GM19240 (cell line): ENCODE results near the gene ATXN1.
"Not testable (repeated sequence)": the region's sequence is repeated elsewhere in the genome, so short reads cannot be mapped to it uniquely, and the experiment has no call there.

Experiments used
- DNase-seq: peaks from one replicate; pipeline ENCODE4 v3.0.0; 2011; ENCODE audit warnings: low spot score; ENCODE audit not compliant: insufficient read length

The ATXN1 gene

DNA sequence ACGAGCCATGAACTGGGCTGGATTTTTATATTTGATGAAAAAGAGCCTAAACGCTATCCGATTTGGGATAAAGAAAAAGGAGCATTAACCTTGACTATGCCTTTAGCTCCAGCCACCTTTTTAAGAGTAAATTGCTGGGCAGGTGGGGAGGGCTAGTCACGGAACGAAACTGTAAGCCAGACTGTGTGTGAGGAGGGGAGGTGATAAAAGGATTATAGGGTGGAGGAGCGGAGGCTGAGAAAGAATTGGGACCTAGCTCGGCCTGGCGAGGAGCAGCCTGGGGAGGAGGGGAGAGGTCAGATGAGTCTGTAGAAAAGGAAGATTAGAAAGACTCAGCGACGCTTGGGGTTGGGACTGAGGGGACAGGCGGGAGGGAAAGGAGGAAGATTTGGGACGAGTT is 498.5 kb downstream of the ATXN1 start:
- DNase-seq: not testable (repeated sequence)

DNA sequence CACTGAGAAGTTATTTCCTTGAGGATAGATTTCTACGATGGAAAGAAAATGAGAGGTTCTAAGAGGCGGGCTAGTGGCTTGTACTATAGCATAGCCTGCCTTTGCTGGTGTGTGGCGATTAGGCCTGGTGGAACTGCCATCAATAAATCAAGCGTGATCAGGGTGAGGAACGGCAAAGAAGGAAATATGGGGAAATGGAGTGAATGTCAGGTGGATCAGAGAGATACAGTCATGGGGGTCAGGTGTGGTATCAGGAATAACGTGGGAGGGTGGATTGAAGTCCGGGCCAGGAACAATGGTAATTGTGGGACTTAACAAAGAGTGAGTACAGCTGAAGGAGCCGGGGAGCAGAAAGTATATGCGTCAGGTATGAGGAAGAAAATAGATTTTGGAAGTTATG is 500.7 kb downstream of the ATXN1 start:
- DNase-seq: not testable (repeated sequence)

DNA sequence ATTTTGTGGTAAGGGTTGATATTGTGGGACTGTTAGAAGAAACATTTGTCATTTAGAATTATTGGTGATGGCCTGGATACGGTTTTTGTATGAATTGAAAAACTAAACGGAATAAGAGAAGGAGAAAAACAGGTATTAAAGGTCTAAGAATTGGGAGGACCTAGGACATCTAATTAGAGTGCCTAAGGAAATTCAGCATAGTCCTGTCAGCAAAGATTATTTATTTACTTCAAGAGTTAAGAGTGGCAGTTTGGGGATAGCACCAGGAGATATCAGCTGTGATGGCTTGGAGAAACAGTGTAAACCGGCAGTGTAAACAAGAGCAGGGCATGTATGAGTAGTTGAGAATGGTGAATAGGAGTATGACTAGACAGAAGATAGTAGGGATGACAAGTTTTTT is 501.7 kb downstream of the ATXN1 start:
- not testable (repeated sequence) for DNase-seq

DNA sequence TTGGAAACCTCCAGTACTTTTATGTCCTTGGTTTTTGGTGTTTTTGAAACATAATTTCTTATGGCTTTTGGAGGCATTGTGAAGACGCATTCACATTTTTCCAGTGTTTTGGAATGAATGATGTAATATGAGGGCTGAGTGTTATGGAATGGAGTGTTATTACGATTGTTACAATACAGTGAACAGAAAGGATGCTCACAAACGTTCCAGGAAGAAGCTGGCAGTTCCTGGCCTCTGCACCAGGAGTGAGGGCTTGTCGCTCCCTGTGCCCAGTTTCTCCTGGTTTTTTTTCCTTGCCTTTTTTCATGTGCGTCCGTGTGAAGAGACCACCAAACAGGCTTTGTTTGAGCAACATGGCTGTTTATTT is 502.6 kb downstream of the ATXN1 start:
- no peak for DNase-seq

DNA sequence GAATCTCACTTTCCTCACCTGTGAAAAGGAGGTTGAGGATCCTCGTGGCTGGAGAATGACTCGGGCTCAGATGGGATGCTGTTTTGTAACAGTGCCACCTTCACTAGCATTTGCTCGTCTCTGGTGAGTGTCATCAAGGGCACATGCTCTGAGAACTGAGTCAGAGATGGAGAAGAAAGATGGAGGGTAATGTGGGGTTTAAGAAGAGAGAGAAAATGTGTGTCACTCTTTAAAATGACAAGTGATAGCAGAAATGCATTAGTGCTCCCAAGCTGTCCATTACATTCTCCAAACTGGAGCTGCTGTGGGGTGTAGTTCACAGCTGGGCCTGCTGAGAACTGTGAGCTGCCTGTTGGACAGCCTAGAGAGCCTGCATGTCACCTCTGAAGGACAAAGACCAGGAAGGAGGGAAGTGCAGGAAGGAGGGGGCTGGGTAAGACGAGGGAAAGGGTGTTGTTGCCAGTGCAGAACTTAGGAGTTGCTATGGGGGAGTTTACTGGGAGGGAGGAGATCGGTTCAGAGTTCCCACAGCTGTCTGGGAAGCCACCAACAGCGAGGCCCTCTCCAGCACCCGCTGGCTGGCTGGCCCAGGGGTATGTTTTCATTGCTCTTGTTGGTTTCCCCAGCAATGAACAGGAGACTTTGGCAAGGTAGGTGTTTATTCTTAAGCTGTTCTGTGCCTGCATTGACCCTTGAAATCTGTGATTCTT is 503.1 kb downstream of the ATXN1 start:
- DNase-seq: no peak

DNA sequence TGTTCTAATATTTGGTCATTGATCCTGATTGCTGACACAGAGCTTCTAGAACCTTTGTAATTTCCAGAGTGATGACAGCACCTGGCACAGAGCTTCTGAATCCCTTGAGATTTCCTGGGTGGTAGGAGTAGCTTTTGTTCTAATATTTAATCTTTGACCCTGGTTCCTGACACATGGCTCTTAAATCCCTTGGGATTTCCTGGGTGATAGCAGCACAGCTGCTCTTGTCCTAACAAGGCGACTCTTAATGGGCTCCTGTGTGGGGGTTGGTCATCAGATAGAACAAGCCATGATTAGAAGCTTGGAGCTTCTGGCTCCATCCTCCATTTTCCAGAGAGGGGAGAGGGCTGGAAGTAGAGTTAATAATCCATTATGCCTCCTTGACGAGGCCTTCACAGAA is 504.5 kb downstream of the ATXN1 start:
- DNase-seq: no peak

DNA sequence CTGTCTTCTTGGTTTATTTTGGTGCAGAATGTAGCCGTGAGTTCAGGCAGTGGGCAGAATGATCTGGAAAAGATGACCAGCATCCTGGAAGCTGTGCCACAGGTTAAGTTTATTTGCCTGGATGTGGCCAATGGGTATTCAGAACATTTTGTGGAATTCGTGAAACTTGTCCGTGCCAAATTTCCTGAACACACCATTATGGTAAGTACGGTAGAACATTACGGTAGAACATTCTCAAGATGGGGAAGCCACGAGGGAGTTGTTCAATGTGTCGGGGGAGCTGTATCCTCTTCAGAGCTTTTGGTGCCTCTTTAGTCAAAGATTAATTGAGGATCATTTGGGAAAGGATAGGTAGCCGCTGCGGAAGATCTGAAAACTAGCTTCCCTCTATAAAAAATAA is 506.7 kb downstream of the ATXN1 start:
- DNase-seq: no peak

DNA sequence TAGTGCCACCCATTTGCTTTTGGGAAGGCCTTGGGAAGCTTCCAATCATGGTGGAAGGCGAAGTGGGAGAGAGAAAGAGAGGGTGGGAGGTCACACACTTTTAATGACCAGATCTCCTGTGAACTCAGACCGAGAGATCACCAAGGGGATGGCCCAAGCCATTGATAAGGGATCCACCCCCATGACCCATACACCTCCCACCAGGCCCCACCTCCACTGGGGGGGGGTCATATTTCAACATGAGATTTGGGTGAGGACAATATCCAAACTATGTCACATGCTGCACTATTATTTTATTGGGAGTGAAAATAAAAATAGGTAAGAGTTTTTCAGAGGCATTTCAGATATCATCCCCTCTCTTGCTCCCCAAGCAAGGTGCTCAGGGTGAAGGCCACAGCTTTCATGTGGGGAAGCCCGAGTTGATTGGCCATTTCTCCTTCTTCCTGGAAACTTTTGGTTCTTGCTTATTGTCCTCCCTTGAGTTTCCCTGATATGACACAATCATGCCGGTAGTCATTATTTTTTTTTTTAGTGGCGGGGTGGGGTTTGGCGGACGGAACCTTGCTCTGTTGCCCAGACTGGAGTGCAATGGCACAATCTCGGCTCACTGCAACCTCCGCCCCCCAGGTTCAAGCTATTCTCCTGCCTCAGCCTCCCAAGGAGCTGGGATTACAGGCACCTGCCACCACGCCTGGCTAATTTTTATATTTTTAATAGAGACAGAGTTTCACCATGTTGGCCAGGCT is 507.7 kb downstream of the ATXN1 start:
- no peak for DNase-seq

DNA sequence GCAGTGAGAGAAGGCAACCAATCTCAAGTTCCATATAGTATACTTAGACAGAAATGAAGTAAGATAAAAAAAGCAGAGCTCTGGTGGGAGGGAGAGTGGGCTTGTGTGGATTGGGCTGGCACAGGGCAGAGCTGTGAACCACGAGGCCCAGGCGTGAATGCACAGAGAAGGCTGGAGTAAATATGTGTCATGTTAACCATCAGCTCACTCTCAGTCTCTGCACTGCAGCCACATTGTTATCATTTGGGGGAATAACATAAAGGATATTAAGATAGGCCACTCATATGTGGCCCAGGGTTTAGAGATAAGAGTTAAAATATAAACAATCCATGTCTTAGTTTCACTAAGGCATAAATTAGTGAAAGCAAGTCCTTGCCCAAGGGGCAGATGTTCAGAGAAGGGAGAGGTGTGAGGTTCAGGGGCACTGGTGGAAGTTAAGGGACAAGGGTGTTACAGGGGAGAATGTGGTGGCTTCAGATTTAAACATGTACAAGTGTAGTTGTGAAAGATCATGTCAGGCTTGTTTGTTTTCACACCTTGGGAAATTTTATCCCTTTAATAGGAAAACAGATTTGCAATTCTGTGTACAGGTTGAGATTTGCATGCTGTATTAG is 508.5 kb downstream of the ATXN1 start:
- DNase-seq: no peak

DNA sequence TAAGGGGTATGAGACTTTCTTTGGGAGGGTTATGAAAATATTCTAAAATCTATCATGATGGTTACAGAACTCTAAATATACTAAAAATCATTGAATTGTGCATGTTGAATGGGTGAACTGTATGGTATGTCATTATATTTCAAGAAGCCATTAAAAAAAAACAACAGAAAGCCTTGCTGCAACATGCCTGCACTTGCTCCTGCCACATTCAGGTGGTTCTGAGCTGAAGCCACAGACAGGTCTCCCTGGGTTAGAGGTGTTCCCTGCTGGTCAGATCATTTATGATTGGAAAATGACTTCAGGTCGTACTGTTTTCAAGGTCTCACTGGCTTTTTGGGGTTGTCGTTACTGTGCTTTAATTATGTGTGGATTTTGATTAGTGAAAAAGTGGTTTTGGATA is 509.6 kb downstream of the ATXN1 start:
- no peak for DNase-seq

DNA sequence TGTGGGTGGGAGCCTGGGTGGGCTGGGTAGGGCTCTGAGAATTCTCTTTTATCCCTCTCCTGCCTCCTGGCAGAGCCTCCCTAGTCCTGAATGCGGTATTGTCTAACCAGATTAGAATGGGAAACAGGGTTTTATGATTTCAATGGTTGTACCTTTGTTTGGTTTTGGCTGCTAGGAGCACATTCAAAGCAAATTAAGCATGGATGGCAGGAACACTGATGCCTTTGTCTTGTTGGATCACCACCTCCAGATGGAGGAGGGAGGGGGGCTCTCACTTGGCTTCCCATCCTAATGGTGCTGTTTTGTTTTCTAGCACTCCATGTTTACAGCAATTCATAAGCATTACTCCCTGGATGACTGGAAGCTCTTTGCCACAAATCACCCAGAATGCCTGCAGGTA is 511.3 kb downstream of the ATXN1 start:
- no peak for DNase-seq
